Esophagus (tissue), 2 donors: ENCODE measurements around the gene CPNE7. TPM values are rescaled to one million over a fixed set of nuclear protein-coding genes. Genes with fewer than 3 reads are reported as not detected.

Experiments used
- H3K27ac ChIP-seq, 2 donors: one replicate each; pipeline ENCODE4 v1.5.1; 2013; ENCODE audit warnings: low read depth in 2 of 2, mild to moderate bottlenecking in 2 of 2, inconsistent platforms in 1 of 2, low read length in 1 of 2, moderate library complexity in 1 of 2
- H3K27me3 ChIP-seq, 2 donors: one replicate each; pipeline ENCODE4 v1.6.1; 2013; ENCODE audit warnings: low read length in 2 of 2, control low read depth in 1 of 2, mild to moderate bottlenecking in 1 of 2; ENCODE audit not compliant: insufficient read depth in 2 of 2, control insufficient read depth in 1 of 2
- H3K36me3 ChIP-seq, 2 donors: one replicate each; pipeline ENCODE4 v1.6.1; 2013; ENCODE audit warnings: low read length in 1 of 2; ENCODE audit not compliant: control insufficient read depth in 2 of 2, insufficient read depth in 2 of 2
- H3K4me1 ChIP-seq, 2 donors: one replicate each; pipeline ENCODE4 v1.6.1; 2013; ENCODE audit warnings: low read length in 1 of 2; ENCODE audit not compliant: control insufficient read depth in 2 of 2, insufficient read depth in 2 of 2
- H3K4me3 ChIP-seq, 2 donors: one replicate each; pipeline ENCODE4 v1.5.1; 2013; ENCODE audit warnings: low read length in 2 of 2, mild to moderate bottlenecking in 2 of 2, low read depth in 1 of 2, moderate library complexity in 1 of 2
- H3K9me3 ChIP-seq, 2 donors: one replicate each; pipeline ENCODE4 v1.6.1; 2013; ENCODE audit warnings: mild to moderate bottlenecking in 2 of 2, low read depth in 1 of 2, low read length in 1 of 2, moderate library complexity in 1 of 2; ENCODE audit not compliant: control insufficient read depth in 2 of 2, insufficient read depth in 1 of 2
- WGBS, 2 donors: extraction: QIAGEN DNeasy Blood & Tissue Kit; methylation state at CpG; one replicate each; pipeline ENCODE4 v1.1.7; 2013; 5-methylcytosine and 5-hydroxymethylcytosine counted together
- polyA plus RNA-seq, 2 donors: library from polyadenylated mRNA; stranded (reverse); fragments of 200-250 nt; gene quantifications; one replicate each; pipeline ENCODE4 v1.2.3, GENCODE V29; 2013
- donor health status: healthy with polysubstance abuse.
- donor health status: Bipolar disorder and iron deficiency.

The CPNE7 gene
- polyA plus RNA-seq, 2 donors: 1.5 to 4.5 TPM

DNA sequence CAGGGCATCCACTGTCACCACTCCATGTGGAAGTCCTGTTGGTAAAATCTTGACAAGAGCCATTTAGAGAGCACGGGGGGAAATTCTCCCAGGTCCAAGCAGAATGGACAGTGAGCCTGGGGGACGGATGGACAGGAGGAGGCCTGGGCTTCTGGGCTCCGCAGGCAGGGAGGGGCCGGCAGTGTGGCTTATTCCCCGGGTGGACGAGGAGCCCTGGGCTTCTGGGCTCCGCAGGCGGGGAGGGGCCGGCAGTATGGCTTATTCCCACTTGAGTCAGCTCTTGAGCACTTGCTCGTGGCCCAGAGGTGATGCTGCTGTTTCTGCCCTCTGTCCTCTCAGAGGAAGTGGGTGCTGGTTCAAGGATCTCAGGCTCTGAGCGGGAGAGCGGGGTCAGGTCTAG, 37.3 kb upstream of the CPNE7 start:
- Histone ChIP-seq H3K27me3 (no peaks in the 10 kb centered on the region), H3K36me3 (peaks cover 19 to 32% of the 10 kb centered on the region in 2 donors), H3K4me3 (no peak overlapping the region), H3K27ac (no peak overlapping the region), H3K9me3 (peaks cover 0 to 2% of the 10 kb centered on the region in 2 donors), H3K4me1 (no peaks in the 10 kb centered on the region)
- 94% methylated on average over 7 to 12 of the region's 12 CpGs for WGBS, 2 donors

DNA sequence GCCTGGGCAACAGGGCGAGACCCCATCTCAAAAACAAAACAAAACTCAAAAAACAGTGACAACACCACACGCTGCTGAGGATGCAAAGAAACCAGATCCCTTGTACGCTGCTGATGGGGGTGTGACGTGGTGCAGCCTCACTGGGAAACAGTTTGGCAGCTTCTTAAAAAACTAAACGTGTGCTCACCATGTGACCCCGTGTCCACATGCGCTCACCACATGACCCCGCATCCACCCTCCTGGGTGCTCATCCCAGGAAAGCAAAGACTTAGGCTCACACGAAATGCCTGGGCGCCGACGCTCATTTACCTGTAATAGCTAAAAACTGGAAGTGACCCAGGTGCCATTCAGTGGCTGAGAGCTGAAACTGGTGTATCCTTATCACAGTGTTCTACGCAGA, 35.0 kb upstream of the CPNE7 start:
- H3K36me3 ChIP-seq: peaks cover 1 to 33% of the 10 kb centered on the region in 2 donors
- H3K4me3 ChIP-seq: no peak overlapping the region
- H3K27ac ChIP-seq: no peak overlapping the region
- peaks cover 0 to 2% of the 10 kb centered on the region in 2 donors for H3K9me3 ChIP-seq
- H3K27me3 ChIP-seq: no peaks in the 10 kb centered on the region
- WGBS, 2 donors: 88 to 90% methylated on average over 13 of the region's 13 CpGs
- no peaks in the 10 kb centered on the region for H3K4me1 ChIP-seq

DNA sequence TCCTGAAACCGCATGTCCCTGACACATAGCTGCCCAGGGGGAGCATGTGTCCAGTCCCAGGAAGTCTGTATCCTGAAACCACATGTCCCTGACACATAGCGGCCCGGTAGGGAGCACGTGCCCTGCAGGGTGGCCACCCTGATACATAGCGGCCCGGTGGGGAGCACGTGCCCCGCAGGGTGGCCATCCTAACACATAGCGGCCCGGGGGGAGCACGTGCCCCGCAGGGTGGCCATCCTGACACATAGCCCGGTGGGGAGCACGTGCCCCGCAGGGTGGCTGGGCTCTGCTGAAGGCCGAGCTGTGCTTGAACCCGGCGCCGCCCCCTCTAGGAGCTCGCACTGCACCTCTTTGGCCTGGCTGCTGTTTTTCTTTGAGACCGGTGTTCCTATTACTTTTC, 33.8 kb upstream of the CPNE7 start:
- no peaks in the 10 kb centered on the region for H3K9me3 ChIP-seq
- no peaks in the 10 kb centered on the region for H3K27me3 ChIP-seq
- peaks cover 0 to 39% of the 10 kb centered on the region in 2 donors for H3K36me3 ChIP-seq
- H3K4me3 ChIP-seq: no peak overlapping the region
- no peak overlapping the region for H3K27ac ChIP-seq
- WGBS, 2 donors: 90% methylated on average over 21 of the region's 21 CpGs
- no peaks in the 10 kb centered on the region for H3K4me1 ChIP-seq

DNA sequence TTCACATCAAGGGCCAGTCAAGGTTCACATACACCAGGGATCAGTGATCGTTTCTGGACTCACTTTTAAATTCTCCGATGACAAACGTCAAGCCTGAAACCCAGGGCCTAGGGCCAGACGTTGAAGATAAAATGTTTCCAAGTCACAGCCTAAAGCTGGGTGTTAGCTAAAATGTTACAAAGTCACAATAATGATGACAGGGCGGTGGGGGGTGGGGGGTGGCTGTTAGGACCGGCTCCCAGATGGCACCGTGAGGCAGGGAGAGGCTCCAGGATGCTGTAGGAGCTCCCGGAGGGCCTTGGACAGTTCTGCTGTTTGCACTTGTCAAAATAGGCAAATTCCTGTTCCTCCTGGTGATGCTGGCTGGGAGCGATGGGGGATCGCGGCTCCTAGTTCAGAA, 31.4 kb upstream of the CPNE7 start:
- WGBS, 2 donors: 88 to 90% methylated on average over 11 of the region's 11 CpGs
- peaks cover 0 to 34% of the 10 kb centered on the region in 2 donors for H3K36me3 ChIP-seq
- no peak overlapping the region for H3K4me3 ChIP-seq
- no peaks in the 10 kb centered on the region for H3K27me3 ChIP-seq
- no peak overlapping the region for H3K27ac ChIP-seq
- H3K4me1 ChIP-seq: no peaks in the 10 kb centered on the region
- H3K9me3 ChIP-seq: no peaks in the 10 kb centered on the region

DNA sequence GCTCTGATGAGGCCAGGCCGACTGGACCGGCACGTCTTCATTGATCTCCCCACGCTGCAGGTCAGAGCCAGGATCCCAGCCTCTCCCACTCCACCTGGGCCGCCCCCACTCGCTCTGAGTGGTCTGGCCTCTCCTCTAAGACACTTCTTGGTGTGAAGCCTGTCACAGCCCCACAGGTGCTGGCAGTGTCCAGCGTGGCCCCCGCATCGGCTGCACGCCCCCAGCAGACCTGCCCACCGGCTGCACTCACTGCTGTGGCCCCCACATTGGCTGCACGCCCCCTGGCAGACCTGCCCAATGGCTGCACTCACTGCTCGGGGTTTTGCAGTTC, 30.9 kb upstream of the CPNE7 start:
- no peaks in the 10 kb centered on the region for H3K27me3 ChIP-seq
- no peak overlapping the region for H3K27ac ChIP-seq
- H3K9me3 ChIP-seq: no peaks in the 10 kb centered on the region
- WGBS, 2 donors: 92 to 93% methylated on average over 13 of the region's 13 CpGs
- peaks cover 0 to 36% of the 10 kb centered on the region in 2 donors for H3K36me3 ChIP-seq
- no peak overlapping the region for H3K4me3 ChIP-seq
- H3K4me1 ChIP-seq: no peaks in the 10 kb centered on the region

DNA sequence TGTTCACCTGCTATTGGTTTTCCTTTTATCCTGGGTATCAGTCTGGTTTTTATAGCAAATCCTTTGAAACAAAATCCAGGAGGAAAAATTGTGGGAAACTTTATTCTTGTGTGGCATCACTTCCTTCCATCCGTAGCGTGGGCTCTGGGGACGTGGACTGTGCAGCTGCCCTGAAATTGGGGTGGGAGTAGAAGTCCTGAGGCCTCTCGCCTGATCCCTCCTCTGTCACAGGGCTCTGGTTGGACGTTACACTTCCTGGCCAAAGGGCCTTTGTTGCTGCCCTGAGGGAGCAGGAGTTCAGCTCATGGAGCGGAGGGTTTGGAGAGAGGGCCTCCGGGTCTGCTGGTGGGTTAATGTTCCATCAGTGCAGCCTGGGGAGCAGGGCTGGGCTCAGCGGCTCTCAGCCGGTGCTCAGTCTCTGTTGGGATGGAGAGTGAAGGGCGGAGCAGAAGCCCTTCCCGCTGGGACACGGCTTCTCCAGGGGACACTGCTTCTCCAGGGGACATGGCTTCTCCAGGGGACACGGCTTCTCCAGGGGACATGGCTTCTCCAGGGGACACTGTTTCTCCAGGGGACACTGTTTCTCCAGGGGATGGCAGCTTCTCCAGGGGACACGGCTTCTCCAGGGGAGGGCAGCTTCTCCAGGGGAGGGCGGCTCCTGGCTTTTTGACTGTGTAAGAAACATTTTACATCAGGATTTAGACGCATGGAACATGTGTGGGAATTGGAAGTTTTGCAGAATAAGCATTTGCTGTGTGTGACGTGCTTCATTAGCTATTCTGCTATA, 30.3 kb upstream of the CPNE7 start:
- Histone ChIP-seq H3K36me3 (peaks cover 0 to 39% of the 10 kb centered on the region in 2 donors), H3K27ac (no peak overlapping the region), H3K9me3 (no peaks in the 10 kb centered on the region), H3K4me3 (no peak overlapping the region), H3K27me3 (no peaks in the 10 kb centered on the region), H3K4me1 (no peaks in the 10 kb centered on the region)
- 84 to 90% methylated on average over 17 of the region's 17 CpGs for WGBS, 2 donors

DNA sequence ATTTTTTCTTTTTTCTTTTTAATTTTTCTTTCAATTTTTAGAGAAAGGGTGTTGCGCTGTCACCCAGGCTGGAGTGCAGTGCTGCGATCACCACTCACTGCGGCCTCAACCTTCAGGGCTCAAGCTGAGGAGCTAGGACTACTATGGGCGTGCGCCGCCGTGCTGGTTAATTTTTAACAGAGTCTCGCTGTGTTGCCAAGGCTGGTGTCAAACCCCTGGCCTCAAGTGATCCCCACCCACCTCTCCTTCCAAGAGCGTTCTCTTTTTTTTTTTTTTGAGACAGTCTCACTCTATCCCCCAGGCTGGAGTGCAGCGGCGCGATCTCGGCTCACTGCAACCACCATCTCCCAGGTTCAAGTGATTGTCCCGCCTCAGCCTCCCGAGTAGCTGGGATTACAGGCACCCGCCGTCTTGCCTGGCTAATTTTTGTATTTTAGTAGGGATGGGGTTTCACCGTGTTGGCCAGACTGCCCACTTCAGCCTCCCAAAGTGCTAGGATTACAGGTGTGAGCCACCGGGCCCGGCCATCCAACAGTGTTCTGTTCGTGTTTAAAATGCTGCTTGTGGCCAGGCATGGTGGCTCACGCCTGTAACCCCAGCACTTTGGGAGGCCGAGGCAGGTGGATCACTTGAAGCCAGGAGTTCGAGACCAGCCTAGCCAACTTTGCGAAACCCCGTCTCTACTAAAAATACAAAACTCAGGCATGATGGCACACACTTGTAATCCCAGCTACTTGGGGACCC, 29.6 kb upstream of the CPNE7 start:
- peaks cover 2 to 44% of the 10 kb centered on the region in 2 donors for H3K36me3 ChIP-seq
- no peaks in the 10 kb centered on the region for H3K27me3 ChIP-seq
- no peak overlapping the region for H3K27ac ChIP-seq
- WGBS, 2 donors: 85 to 94% methylated on average over 26 of the region's 26 CpGs
- H3K9me3 ChIP-seq: no peaks in the 10 kb centered on the region
- H3K4me3 ChIP-seq: no peak overlapping the region
- no peaks in the 10 kb centered on the region for H3K4me1 ChIP-seq

DNA sequence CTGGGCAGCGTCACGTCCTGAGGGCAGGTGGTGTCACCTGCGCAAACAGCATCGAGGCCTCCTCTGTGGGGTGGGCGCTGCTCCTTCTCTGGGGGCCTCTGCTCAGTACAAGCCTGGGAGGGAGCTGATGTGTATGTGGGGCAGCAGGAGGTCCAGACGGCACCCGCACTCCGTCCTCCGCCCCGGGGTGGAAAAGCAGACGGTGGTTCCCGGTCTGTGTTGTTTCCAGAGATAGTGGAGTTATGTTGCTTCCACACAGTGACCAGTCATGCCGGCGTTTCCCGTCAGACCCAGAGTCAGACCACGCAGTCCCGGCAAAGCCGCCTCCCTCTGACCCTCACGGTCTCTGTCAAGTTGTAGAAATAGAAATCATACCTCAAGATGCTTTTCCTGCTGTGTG, 28.8 kb upstream of the CPNE7 start:
- Histone ChIP-seq H3K4me1 (peaks cover 0 to 2% of the 10 kb centered on the region in 2 donors), H3K27ac (no peak overlapping the region), H3K36me3 (peaks cover 5 to 52% of the 10 kb centered on the region in 2 donors), H3K27me3 (no peaks in the 10 kb centered on the region), H3K4me3 (no peak overlapping the region), H3K9me3 (no peaks in the 10 kb centered on the region)
- 92 to 93% methylated on average over 19 of the region's 19 CpGs for WGBS, 2 donors

DNA sequence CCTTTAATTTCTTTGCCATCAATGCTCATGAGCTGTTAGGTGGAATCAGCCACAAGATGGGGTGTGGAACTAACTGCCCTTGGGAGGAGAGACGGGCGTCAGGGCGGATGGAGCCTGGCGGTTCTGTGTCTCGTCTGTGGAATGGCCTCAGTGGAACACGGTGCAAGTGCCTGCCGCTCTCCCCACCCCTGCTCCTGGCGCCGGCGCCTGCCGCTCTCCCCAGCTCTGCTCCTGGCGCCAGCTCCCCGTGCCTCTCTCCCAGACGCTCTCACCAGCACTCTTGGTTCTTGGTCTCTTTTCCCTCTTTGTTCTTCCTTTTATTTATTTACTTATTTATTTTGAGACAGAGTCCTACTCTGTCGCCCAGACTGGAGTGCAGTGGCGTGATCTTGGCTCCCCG, 28.3 kb upstream of the CPNE7 start:
- no peaks in the 10 kb centered on the region for H3K27me3 ChIP-seq
- no peak overlapping the region for H3K4me3 ChIP-seq
- no peak overlapping the region for H3K27ac ChIP-seq
- 95% methylated on average over 17 of the region's 17 CpGs for WGBS, 2 donors
- H3K4me1 ChIP-seq: peaks cover 0 to 2% of the 10 kb centered on the region in 2 donors
- H3K36me3 ChIP-seq: peaks cover 5 to 53% of the 10 kb centered on the region in 2 donors
- no peaks in the 10 kb centered on the region for H3K9me3 ChIP-seq
